Esophagus (tissue), 2 donors: ENCODE data around the gene AKT3. TPM values are rescaled to one million over a fixed set of nuclear protein-coding genes. Genes with fewer than 3 reads are reported as not detected.

ENCODE experiments used
- H3K27ac ChIP-seq, 2 donors: one replicate each; pipeline ENCODE4 v1.5.1; 2013; ENCODE audit warnings: low read depth in 2 of 2, mild to moderate bottlenecking in 2 of 2, inconsistent platforms in 1 of 2, low read length in 1 of 2, moderate library complexity in 1 of 2
- H3K27me3 ChIP-seq, 2 donors: one replicate each; pipeline ENCODE4 v1.6.1; 2013; ENCODE audit warnings: low read length in 2 of 2, control low read depth in 1 of 2, mild to moderate bottlenecking in 1 of 2; ENCODE audit not compliant: insufficient read depth in 2 of 2, control insufficient read depth in 1 of 2
- H3K36me3 ChIP-seq, 2 donors: one replicate each; pipeline ENCODE4 v1.6.1; 2013; ENCODE audit warnings: low read length in 1 of 2; ENCODE audit not compliant: control insufficient read depth in 2 of 2, insufficient read depth in 2 of 2
- H3K4me1 ChIP-seq, 2 donors: one replicate each; pipeline ENCODE4 v1.6.1; 2013; ENCODE audit warnings: low read length in 1 of 2; ENCODE audit not compliant: control insufficient read depth in 2 of 2, insufficient read depth in 2 of 2
- H3K4me3 ChIP-seq, 2 donors: one replicate each; pipeline ENCODE4 v1.5.1; 2013; ENCODE audit warnings: low read length in 2 of 2, mild to moderate bottlenecking in 2 of 2, low read depth in 1 of 2, moderate library complexity in 1 of 2
- H3K9me3 ChIP-seq, 2 donors: one replicate each; pipeline ENCODE4 v1.6.1; 2013; ENCODE audit warnings: mild to moderate bottlenecking in 2 of 2, low read depth in 1 of 2, low read length in 1 of 2, moderate library complexity in 1 of 2; ENCODE audit not compliant: control insufficient read depth in 2 of 2, insufficient read depth in 1 of 2
- WGBS, 2 donors: extraction: QIAGEN DNeasy Blood & Tissue Kit; methylation state at CpG; one replicate each; pipeline ENCODE4 v1.1.7; 2013; 5-methylcytosine and 5-hydroxymethylcytosine counted together
- polyA plus RNA-seq, 2 donors: library from polyadenylated mRNA; stranded (reverse); fragments of 200-250 nt; gene quantifications; one replicate each; pipeline ENCODE4 v1.2.3, GENCODE V29; 2013
- donor health status: healthy with polysubstance abuse.
- donor health status: Bipolar disorder and iron deficiency.

Gene AKT3
- polyA plus RNA-seq, 2 donors: 2.1 to 4.4 TPM

DNA sequence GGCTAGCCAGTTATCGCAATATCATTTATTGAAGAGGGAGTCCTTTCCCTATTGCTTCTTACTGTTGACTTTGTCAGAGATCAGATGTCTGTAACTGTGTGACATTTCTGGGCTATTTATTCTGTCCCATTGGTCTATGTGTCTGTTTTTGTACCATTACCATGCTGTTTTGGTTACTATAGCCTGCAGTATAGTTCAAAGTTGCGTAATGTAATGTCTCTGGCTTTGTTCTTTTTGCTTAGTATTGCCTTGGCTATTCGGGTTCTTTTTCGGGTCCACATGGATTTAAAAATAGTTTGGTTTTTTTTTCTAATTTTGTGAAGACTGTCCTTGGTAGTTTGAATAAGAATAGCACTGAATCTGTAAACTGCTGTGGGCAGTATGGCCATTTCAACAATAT lies 320.5 kb downstream of the AKT3 start:
- 96 to 98% methylated on average over 4 of the region's 4 CpGs for WGBS, 2 donors
- Histone ChIP-seq H3K4me3 (no peak overlapping the region), H3K27ac (no peak overlapping the region), H3K4me1 (no peaks in the 10 kb centered on the region), H3K36me3 (no peaks in the 10 kb centered on the region), H3K9me3 (no peaks in the 10 kb centered on the region), H3K27me3 (no peaks in the 10 kb centered on the region)

- Histone ChIP-seq H3K36me3 (no peaks in the 10 kb centered on the region), H3K27ac (no peak overlapping the region), H3K27me3 (no peaks in the 10 kb centered on the region), H3K9me3 (no peaks in the 10 kb centered on the region), H3K4me3 (no peak overlapping the region), H3K4me1 (no peaks in the 10 kb centered on the region)
- 96 to 98% methylated on average over 2 of the region's 2 CpGs for WGBS, 2 donors
These were observed 321.5 kb downstream of the AKT3 start for GRCh38 chr1:243528459-243529121.

DNA sequence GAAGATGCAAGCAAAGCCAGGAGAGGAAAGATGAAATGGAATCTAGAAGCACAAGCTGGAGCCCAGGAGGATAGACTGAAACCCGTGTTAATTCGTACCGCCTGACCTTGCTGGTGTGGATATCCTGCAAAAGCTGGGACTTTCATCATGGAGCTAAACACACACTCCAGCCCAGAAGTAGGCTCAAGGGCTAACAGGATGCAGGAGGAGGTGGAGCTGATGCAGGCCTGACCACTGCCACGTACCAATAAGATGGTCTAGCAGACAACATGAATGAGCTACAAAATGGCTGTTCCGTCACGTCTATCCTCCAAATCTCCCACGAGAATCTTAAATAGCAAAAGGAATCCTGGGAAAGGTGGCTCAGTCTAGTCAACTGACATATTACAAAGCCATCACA lies 323.9 kb downstream of the AKT3 start:
- Histone ChIP-seq H3K27me3 (no peaks in the 10 kb centered on the region), H3K4me1 (no peaks in the 10 kb centered on the region), H3K9me3 (no peaks in the 10 kb centered on the region), H3K4me3 (no peak overlapping the region), H3K27ac (no peak overlapping the region), H3K36me3 (no peaks in the 10 kb centered on the region)
- 95% methylated on average over 7 of the region's 7 CpGs for WGBS, 2 donors

DNA sequence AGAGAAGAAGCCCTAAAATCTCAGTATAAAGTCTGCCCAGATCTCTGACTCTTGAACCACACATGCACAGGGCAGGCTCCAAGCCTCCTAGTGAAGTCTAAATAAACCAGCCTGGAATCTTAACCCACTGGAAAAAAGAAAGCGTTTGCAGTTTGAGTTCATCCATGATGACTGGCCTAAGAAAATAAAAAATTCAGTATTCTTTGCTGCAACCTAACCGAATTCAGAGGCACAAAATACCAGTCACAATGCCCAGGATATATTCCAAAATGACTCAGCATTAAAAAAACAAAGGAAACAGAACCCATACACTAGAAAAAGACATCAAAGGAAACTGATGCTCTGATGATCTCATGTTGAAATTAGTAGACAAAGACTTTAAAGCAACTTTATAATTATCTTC lies 325.0 kb downstream of the AKT3 start:
- Histone ChIP-seq H3K9me3 (no peaks in the 10 kb centered on the region), H3K27ac (no peak overlapping the region), H3K4me3 (no peak overlapping the region), H3K27me3 (no peaks in the 10 kb centered on the region), H3K36me3 (no peaks in the 10 kb centered on the region), H3K4me1 (no peaks in the 10 kb centered on the region)
- WGBS, 2 donors: 33 to 57% methylated on average over 2 of the region's 2 CpGs

GRCh38 chr1:243523766-243524165 lies 326.3 kb downstream of the AKT3 start:
- H3K4me3 ChIP-seq: no peak overlapping the region
- H3K27ac ChIP-seq: no peak overlapping the region
- H3K36me3 ChIP-seq: no peaks in the 10 kb centered on the region
- no peaks in the 10 kb centered on the region for H3K9me3 ChIP-seq
- WGBS, 2 donors: 94 to 95% methylated on average over 5 of the region's 5 CpGs
- no peaks in the 10 kb centered on the region for H3K4me1 ChIP-seq
- no peaks in the 10 kb centered on the region for H3K27me3 ChIP-seq

DNA sequence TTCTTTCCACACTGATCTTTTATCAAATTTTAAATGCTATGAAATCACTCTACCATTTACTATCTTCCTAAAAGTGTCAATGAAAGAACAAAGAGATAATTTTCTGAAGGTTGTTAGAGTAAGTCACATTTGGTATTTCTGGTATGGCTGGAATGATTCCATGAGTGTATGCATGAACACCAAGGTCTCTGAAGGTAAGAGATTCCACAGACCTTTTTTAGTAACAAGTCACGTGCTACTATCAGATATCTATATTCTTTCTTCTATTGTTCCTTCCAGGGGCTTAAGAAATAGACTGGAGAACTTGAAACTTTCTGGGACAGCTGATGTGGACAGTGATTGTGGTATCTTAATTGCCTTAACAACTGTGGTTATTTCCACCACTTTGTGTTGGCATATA lies 329.2 kb downstream of the AKT3 start:
- H3K27me3 ChIP-seq: no peaks in the 10 kb centered on the region
- H3K27ac ChIP-seq: no peak overlapping the region
- WGBS, 2 donors: 77 to 93% methylated on average over 1 of the region's 1 CpG
- no peaks in the 10 kb centered on the region for H3K9me3 ChIP-seq
- H3K4me3 ChIP-seq: no peak overlapping the region
- no peaks in the 10 kb centered on the region for H3K36me3 ChIP-seq
- no peaks in the 10 kb centered on the region for H3K4me1 ChIP-seq

GRCh38 chr1:243514927-243515326 lies 335.1 kb downstream of the AKT3 start:
- Histone ChIP-seq H3K27me3 (no peaks in the 10 kb centered on the region), H3K27ac (no peak overlapping the region), H3K36me3 (peaks cover 0 to 3% of the 10 kb centered on the region in 2 donors), H3K4me3 (no peak overlapping the region), H3K9me3 (no peaks in the 10 kb centered on the region), H3K4me1 (no peaks in the 10 kb centered on the region)
- WGBS, 2 donors: 86 to 87% methylated on average over 1 of the region's 1 CpG

GRCh38 chr1:243513726-243514491 lies 336.1 kb downstream of the AKT3 start:
- H3K4me1 ChIP-seq: no peaks in the 10 kb centered on the region
- H3K4me3 ChIP-seq: no peak overlapping the region
- H3K27ac ChIP-seq: no peak overlapping the region
- WGBS, 2 donors: 81% methylated on average over 7 of the region's 7 CpGs
- H3K27me3 ChIP-seq: no peaks in the 10 kb centered on the region
- H3K36me3 ChIP-seq: peaks cover 0 to 3% of the 10 kb centered on the region in 2 donors
- H3K9me3 ChIP-seq: no peaks in the 10 kb centered on the region

DNA sequence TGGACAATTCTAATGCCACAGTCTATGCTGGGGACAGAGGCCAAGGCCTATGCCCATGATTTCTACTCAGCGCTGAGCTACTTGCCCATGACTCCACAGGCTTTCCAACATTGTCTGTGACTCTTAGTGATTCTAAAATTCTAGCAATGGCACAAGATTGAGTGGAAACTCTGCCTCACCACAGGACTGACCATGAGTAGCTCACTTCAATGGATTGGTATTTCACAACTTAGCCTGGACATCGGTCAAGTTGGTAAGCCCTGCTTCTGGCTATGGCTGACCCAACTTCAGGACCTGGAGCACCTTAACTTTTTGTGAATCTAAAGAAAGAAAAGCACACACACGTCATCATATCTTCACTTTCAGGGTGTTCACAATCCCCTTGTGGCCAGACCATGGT lies 339.1 kb downstream of the AKT3 start:
- WGBS, 2 donors: 97 to 98% methylated on average over 3 of the region's 3 CpGs
- Histone ChIP-seq H3K27ac (no peak overlapping the region), H3K36me3 (peaks cover 0 to 3% of the 10 kb centered on the region in 2 donors), H3K9me3 (no peaks in the 10 kb centered on the region), H3K27me3 (no peaks in the 10 kb centered on the region), H3K4me1 (no peaks in the 10 kb centered on the region), H3K4me3 (no peak overlapping the region)

- Histone ChIP-seq H3K4me3 (no peak overlapping the region), H3K27ac (no peak overlapping the region), H3K36me3 (peaks cover 0 to 6% of the 10 kb centered on the region in 2 donors), H3K4me1 (no peaks in the 10 kb centered on the region), H3K27me3 (no peaks in the 10 kb centered on the region), H3K9me3 (no peaks in the 10 kb centered on the region)
- WGBS, 2 donors: 93 to 100% methylated on average over 1 of the region's 1 CpG
These were observed 341.1 kb downstream of the AKT3 start for GRCh38 chr1:243508943-243509342.
